GM23338 (cell line): ENCODE measurements around the gene RNASE7. TPM values are rescaled to one million over a fixed set of nuclear protein-coding genes. Genes with fewer than 3 reads are reported as not detected.

Experiments
- ATAC-seq: fragments of 200-7000 bp; cut with Tn5 transposase; 3 replicates; pipeline ENCODE4 v1.9.1; 2020
- DNase-seq: peaks from one replicate; pipeline ENCODE4 v3.0.0-alpha.2; 2015; ENCODE audit warnings: low spot score
- H2AFZ ChIP-seq: fragments of 200-600 bp; sonication (generic); 2 replicates; pipeline ENCODE4 v1.8.0; 2016; ENCODE audit warnings: antibody characterized with exemption, mild to moderate bottlenecking, moderate library complexity
- H3F3A ChIP-seq: fragments of 200-600 bp; sonication (generic); replicated peaks from 2 replicates; pipeline ENCODE4 v1.8.0; 2017; ENCODE audit warnings: antibody characterized with exemption, mixed run types, low read depth
- H3K27ac ChIP-seq: fragments of 200-600 bp; sonication (generic); 2 replicates; pipeline ENCODE4 v1.6.1; 2016; ENCODE audit warnings: low read depth
- H3K27me3 ChIP-seq: fragments of 200-600 bp; sonication (generic); 2 replicates; pipeline ENCODE4 v1.8.0; 2016; ENCODE audit warnings: mild to moderate bottlenecking, mixed run types, moderate library complexity; ENCODE audit not compliant: insufficient read depth
- H3K36me3 ChIP-seq: fragments of 200-600 bp; sonication (generic); 2 replicates; pipeline ENCODE4 v1.8.0; 2016; ENCODE audit warnings: mild to moderate bottlenecking; ENCODE audit not compliant: insufficient read depth
- H3K4me1 ChIP-seq: fragments of 200-600 bp; sonication (generic); 2 replicates; pipeline ENCODE4 v1.8.0; 2016; ENCODE audit warnings: mild to moderate bottlenecking, moderate library complexity; ENCODE audit not compliant: insufficient read depth
- H3K4me2 ChIP-seq: fragments of 200-600 bp; sonication (generic); 2 replicates; pipeline ENCODE4 v1.7.1; 2017; ENCODE audit warnings: mixed run types
- H3K4me3 ChIP-seq: fragments of 200-600 bp; sonication (generic); 2 replicates; pipeline ENCODE4 v1.6.1; 2016; ENCODE audit warnings: mixed run types
- H3K79me2 ChIP-seq: fragments of 200-600 bp; sonication (generic); replicated peaks from 2 replicates; pipeline ENCODE4 v1.8.0; 2017; ENCODE audit warnings: mild to moderate bottlenecking; ENCODE audit not compliant: insufficient read depth
- H3K9me2 ChIP-seq: fragments of 200-600 bp; sonication (generic); 2 replicates; pipeline ENCODE4 v1.8.0; 2017; ENCODE audit not compliant: insufficient read depth
- H4K20me1 ChIP-seq: fragments of 200-600 bp; sonication (generic); replicated peaks from 2 replicates; pipeline ENCODE4 v1.8.0; 2017; ENCODE audit warnings: mild to moderate bottlenecking; ENCODE audit not compliant: insufficient read depth
- H3K27ac Mint-ChIP-seq: 2 replicates; pipeline ENCODE4 v1.8.0; 2020; ENCODE audit warnings: inconsistent platforms, mild to moderate bottlenecking, moderate library complexity, mixed read lengths
- H3K27me3 Mint-ChIP-seq: 3 replicates; pipeline ENCODE4 v1.8.0; 2022; ENCODE audit warnings: low read depth, mild to moderate bottlenecking, moderate library complexity, mixed read lengths, inconsistent platforms; ENCODE audit not compliant: insufficient read depth, poor library complexity
- H3K36me3 Mint-ChIP-seq: 3 replicates; pipeline ENCODE4 v1.8.0; 2021; ENCODE audit warnings: low read depth, mild to moderate bottlenecking, inconsistent platforms, moderate library complexity, mixed read lengths
- H3K4me1 Mint-ChIP-seq: 3 replicates; pipeline ENCODE4 v1.8.0; 2020; ENCODE audit warnings: mild to moderate bottlenecking, inconsistent platforms, mixed read lengths
- H3K4me3 Mint-ChIP-seq: 3 replicates; pipeline ENCODE4 v1.8.0; 2021; ENCODE audit warnings: moderate library complexity, mild to moderate bottlenecking, inconsistent platforms, mixed read lengths
- H3K9me3 Mint-ChIP-seq: 3 replicates; pipeline ENCODE4 v1.8.0; 2020; ENCODE audit warnings: moderate library complexity, mild to moderate bottlenecking, inconsistent platforms, mixed read lengths
- CREB1 ChIP-seq: fragments of 250-450 bp; sonication (Bioruptor Pico); IDR thresholded peaks from 2 replicates; pipeline ENCODE4 v1.5.0; 2020; ENCODE audit warnings: low read depth, mild to moderate bottlenecking, moderate library complexity
- CTCF ChIP-seq, 2 experiments: fragments of 200-600 bp in 1 of 2; sonication (generic) in 1 of 2; conservative IDR thresholded peaks; 2 replicates each; pipeline versions ENCODE4 v1.5.1 to v1.6.1; 2016 to 2017; ENCODE audit warnings: antibody characterized with exemption in 2 of 2, low read depth in 2 of 2, mild to moderate bottlenecking in 2 of 2, moderate library complexity in 1 of 2
- EZH2phosphoT487 ChIP-seq: fragments of 200-600 bp; sonication (generic); IDR thresholded peaks from one replicate; pipeline ENCODE4 v1.8.1; 2018; ENCODE audit warnings: antibody characterized with exemption; ENCODE audit not compliant: unreplicated experiment
- NANOG ChIP-seq: IDR thresholded peaks from 2 replicates; pipeline ENCODE4 v1.6.1; 2016; ENCODE audit warnings: antibody characterized with exemption, borderline replicate concordance
- ZNF114 ChIP-seq: fragments of 250-450 bp; sonication (Bioruptor Pico); IDR thresholded peaks from 2 replicates; pipeline ENCODE4 v1.5.0; 2020; ENCODE audit warnings: mild to moderate bottlenecking, moderate library complexity
- ZNF331 ChIP-seq: fragments of 250-450 bp; sonication (Bioruptor Pico); IDR thresholded peaks from 2 replicates; pipeline ENCODE4 v1.5.0; 2020; ENCODE audit warnings: low read depth, mild to moderate bottlenecking, moderate library complexity
- ZNF462 ChIP-seq: fragments of 250-450 bp; sonication (Bioruptor Pico); IDR thresholded peaks from 2 replicates; pipeline ENCODE4 v1.5.0; 2020; ENCODE audit warnings: mild to moderate bottlenecking, moderate library complexity
- polyA plus RNA-seq: library from polyadenylated mRNA; unstranded; fragments of >200 nt; fragmentation: Nextera tagmentation; extraction: Ambion mirVana; gene quantifications from 2 replicates; pipeline ENCODE4 v1.2.1, GENCODE V29; 2016
- total RNA-seq: library from RNA; depleted of rRNA; stranded (reverse); fragments of >200 nt; shearing (Covaris generic); gene quantifications from 2 replicates; pipeline ENCODE4 v1.2.3, GENCODE V29; 2014

Gene RNASE7
- total and polyA plus RNA-seq, 2 experiments from 2014 or later = not detected

GRCh38 chr14:20996521-20996920 is 45.6 kb upstream of the RNASE7 start:
- peaks cover 44% of the 10 kb centered on the region for H3K36me3 ChIP-seq
- H3K9me2 ChIP-seq = no peaks in the 10 kb centered on the region
- H3K27me3 Mint-ChIP-seq = peaks cover 2% of the 10 kb centered on the region
- H3K4me3 ChIP-seq = no peak overlapping the region
- H4K20me1 ChIP-seq = peaks cover 3% of the 10 kb centered on the region; the same call in 1 of the 2 replicates
- H3K36me3 Mint-ChIP-seq = peaks cover 49% of the 10 kb centered on the region
- no peaks in the 10 kb centered on the region for H3K9me3 Mint-ChIP-seq
- H3K27ac ChIP-seq = no peak overlapping the region
- H3K79me2 ChIP-seq = peaks cover 13% of the 10 kb centered on the region
- peaks cover 6% of the 10 kb centered on the region for H3K4me1 ChIP-seq
- no peak overlapping the region for H3K4me2 ChIP-seq
- H3K27me3 ChIP-seq = no peaks in the 10 kb centered on the region
- peaks cover 26% of the 10 kb centered on the region for H3K4me1 Mint-ChIP-seq
- no peak overlapping the region for H3K27ac Mint-ChIP-seq
- TF ChIP-seq CTCF (conservative IDR thresholded peaks at IDR 0.05; ENCODE audit: low read depth in 2 of 2) (no peak), ZNF114 (CRISPR knock-in tag) (no peak), EZH2phosphoT487 (no peak), ZNF331 (CRISPR knock-in tag) (no peak), ZNF462 (CRISPR knock-in tag) (no peak), NANOG (no peak), CREB1 (CRISPR knock-in tag) (no peak)
- no peak for DNase-seq
- ATAC-seq = no peak
- H3F3A ChIP-seq = 0 out of 2 replicates have a peak, but pooled peaks cover 4% of the 10 kb centered on the region
- H3K4me3 Mint-ChIP-seq = no peak overlapping the region
- H2AFZ ChIP-seq = no peak overlapping the region
